GM12873 (cell line): ENCODE data around the gene BAIAP3.

Experiments
- CTCF ChIP-seq: IDR thresholded peaks from 2 replicates; pipeline ENCODE4 v1.5.1; 2012; ENCODE audit warnings: low read depth, mild to moderate bottlenecking, moderate library complexity, low read length, control low read depth; ENCODE audit not compliant: insufficient read depth; ENCODE audit errors: missing control alignments

The BAIAP3 gene

DNA sequence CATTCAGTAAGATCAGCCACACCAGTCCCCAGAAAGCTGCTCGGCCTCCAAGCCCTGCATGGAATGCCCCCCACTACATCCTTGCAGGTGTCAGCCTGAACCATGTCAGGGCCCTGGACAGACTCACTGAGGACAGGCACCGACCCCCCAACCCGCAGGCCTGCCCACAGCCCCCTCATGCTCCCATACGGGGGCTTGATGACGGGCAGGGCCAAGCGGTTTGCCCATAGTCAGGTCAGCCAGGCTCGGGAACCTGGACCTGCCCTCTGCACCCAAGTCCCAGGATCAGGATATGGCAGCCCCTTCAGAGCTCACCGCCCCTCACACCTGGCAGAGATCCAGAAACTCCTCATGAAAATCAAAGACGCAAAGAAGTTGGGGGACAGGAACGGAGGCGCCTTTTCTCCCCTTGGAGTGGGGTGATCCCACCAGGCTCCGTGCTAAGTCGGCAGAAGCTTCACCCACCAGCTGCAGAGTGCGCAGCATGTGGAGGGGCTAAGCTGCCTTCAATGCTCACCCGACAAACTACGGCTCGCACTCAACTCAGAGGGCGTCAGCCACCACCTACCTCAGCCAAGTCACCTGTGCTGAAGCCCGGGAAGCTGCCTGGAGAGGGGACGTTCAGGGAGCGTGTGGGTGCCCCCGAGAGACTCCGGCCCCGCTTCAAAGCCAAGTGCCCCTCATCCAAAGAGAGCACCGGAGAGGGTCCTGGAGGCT, 44.8 kb downstream of the BAIAP3 start:
- no peak for TF ChIP-seq CTCF

DNA sequence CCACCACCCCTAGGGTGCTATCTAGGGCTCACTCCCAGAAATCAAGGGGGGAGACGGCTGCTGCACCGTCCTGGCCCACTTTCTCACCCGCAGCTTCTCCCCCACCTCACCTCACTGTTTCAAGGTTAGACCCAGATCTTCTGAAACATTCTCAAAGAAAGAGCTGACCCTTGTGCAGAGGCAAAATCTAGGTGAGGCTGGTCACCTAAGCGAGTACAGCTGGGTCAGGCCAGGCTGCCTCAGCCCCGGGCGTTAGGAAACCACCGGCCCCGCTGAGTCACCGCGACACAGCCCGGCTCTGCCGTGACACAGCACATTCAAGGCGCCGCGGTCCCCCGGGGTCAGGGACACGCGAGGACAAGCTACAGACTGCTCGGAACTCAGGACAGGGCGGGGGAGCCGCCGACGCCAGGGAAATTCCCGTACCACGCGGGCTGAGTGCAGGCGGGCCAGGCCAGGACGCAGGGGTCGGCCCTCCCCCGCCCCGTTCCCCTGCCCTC, 45.4 kb downstream of the BAIAP3 start:
- TF ChIP-seq CTCF, result no peak

DNA sequence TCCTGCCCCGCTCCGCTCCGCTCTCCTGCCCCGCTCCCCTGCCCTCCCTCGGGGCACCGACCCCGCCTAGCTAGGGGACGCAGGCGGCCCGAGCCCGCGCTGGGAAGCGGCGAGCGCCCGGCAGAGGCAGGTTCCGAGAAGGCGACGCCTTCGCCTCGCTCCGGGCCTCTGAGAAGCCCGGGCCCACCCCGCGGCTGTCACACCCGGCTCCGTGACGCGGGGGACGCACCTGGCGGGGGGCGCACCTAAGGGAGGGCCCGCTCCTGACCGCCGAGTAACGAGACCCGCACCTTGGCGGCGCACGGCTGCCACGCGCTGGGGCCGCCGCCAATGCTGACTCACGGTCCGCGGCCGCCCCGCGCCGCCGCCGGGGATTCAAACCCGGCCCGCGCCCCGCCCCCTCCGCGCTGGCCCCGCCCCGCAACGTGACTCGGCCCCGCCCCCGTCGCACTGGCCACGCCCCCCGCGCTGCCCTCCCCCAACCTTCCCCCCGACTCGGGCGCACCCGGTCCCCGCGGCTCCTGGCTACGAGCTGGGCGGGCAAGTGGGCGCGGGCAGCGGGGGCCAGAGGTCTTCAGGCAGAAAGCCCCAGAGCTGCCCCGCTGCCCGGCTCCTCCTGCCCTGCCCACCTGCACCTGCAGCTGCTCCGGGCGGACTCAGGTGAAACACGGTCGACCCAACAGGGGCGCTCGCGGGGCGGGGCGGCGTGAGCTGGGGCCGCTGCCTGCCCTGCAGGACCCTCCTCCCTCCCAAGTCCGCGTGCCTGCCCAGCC, 46.0 kb downstream of the BAIAP3 start:
- TF ChIP-seq CTCF, result no peak

DNA sequence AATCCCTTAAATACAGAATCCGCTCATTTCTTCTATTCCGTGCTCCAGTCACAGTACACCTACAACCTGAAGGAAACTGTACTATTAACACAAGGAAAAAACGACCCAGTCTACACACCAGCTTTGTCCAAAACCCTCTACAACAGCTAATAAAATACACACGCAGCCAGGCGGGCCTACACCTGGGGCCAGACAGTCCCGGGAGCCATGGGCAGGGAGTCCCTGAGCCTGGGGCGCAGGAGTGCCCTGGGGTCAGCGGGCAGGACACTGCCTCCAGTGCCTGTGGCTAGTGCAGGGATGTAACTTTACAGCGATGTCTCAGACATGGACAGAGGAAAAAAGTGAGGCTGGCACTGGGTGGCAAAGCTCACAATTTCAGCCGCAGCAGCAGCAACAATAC, 46.8 kb downstream of the BAIAP3 start:
- TF ChIP-seq CTCF, result no peak

- no peak for TF ChIP-seq CTCF
Measured at GRCh38 chr16:1381612-1382406, 48.4 kb downstream of the BAIAP3 start.

DNA sequence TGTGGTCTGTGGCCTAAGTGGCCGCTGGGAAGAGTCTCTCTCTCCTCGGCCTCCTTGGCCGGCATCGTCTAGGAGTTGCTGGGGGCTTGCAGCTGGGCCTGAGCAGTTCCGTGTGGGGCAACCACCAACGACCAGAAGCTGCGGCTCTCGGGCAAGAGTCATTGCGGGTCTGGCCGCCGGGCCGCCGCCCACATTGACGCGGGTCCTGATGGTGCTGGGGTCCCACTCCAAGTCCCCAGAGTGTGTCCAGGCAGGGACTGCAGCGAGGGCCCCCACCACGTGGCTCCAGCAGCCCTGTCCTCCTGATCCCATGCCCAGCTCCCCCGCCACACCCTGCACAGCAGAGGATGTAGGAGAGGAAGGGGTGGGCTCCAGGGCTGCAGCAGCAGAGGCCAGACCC, 50.1 kb downstream of the BAIAP3 start:
- TF ChIP-seq CTCF, result no peak

DNA sequence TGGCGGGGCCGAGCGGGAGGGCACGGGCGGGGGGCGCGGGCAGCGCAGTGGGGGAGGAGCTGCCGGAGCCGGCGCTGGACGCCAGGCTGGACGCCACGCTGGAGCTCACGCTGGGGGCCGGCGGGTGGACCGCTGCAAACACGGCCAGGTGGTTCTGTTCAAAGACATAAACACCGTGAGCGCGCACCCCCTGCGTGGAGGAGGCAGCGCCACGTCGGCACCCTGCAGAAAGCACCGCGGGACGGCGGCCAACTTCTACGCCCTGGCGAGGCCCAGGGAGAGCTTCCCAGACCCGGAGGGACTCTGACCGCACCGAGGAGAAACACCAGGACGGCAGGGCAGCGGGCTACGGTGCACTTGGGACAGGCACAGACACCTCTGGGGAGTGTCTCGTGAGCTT, 51.8 kb downstream of the BAIAP3 start:
- TF ChIP-seq CTCF, result no peak
